ENCODE measurements around the gene CYP46A1.
"Not testable (repeated sequence)": the region's sequence is repeated elsewhere in the genome, so short reads cannot be mapped to it uniquely, and the experiment has no call there.

The CYP46A1 gene

GRCh38 chr14:99762911-99763310 lies 78.8 kb downstream of the CYP46A1 start:
- DNase-seq; in situ Hi-C loops (cut with MboI; ENCODE audit: low pct_unique_long_range_greater_than_20kb, low sequenced_read_pairs): not testable (repeated sequence)

GRCh38 chr14:99763527-99764221 lies 79.6 kb downstream of the CYP46A1 start:
- in situ Hi-C loops (cut with MboI; ENCODE audit: low pct_unique_long_range_greater_than_20kb, low sequenced_read_pairs), result no loop called here
- no peak for DNase-seq

- no peak for DNase-seq
- in situ Hi-C loops (cut with MboI; ENCODE audit: low pct_unique_long_range_greater_than_20kb, low sequenced_read_pairs), result no loop called here
These were observed 80.2 kb downstream of the CYP46A1 start for GRCh38 chr14:99764222-99764706.

- in situ Hi-C loops (cut with MboI; ENCODE audit: low pct_unique_long_range_greater_than_20kb, low sequenced_read_pairs), result no loop called here
- no peak for DNase-seq
These were observed 84.3 kb downstream of the CYP46A1 start for GRCh38 chr14:99768381-99768780.

- DNase-seq, result no peak
- in situ Hi-C loops (cut with MboI; ENCODE audit: low pct_unique_long_range_greater_than_20kb, low sequenced_read_pairs), result no loop called here
These were observed 85.0 kb downstream of the CYP46A1 start for GRCh38 chr14:99769123-99769522.

GRCh38 chr14:99769799-99770198 lies 85.7 kb downstream of the CYP46A1 start:
- in situ Hi-C loops (cut with MboI; ENCODE audit: low pct_unique_long_range_greater_than_20kb, low sequenced_read_pairs), result no loop called here
- no peak for DNase-seq

- in situ Hi-C loops (cut with MboI; ENCODE audit: low pct_unique_long_range_greater_than_20kb, low sequenced_read_pairs), result no loop called here
- no peak for DNase-seq
These were observed 88.5 kb downstream of the CYP46A1 start for GRCh38 chr14:99772371-99773283.

- no peak for DNase-seq
- in situ Hi-C loops (cut with MboI; ENCODE audit: low pct_unique_long_range_greater_than_20kb, low sequenced_read_pairs), result no loop called here
These were observed 89.7 kb downstream of the CYP46A1 start for GRCh38 chr14:99773521-99774497.

GRCh38 chr14:99774556-99775307 lies 90.6 kb downstream of the CYP46A1 start:
- no peak for DNase-seq
- in situ Hi-C loops (cut with MboI; ENCODE audit: low pct_unique_long_range_greater_than_20kb, low sequenced_read_pairs), result no loop called here

- in situ Hi-C loops (cut with MboI; ENCODE audit: low pct_unique_long_range_greater_than_20kb, low sequenced_read_pairs), result no loop called here
- no peak for DNase-seq
These were observed 91.3 kb downstream of the CYP46A1 start for GRCh38 chr14:99775351-99775750.
